IPS-15b (cell line): ENCODE data around the gene METTL27.

Experiments
- H3K27me3 ChIP-seq: one replicate; pipeline ENCODE4 v1.6.1; 2013; ENCODE audit warnings: low read length; ENCODE audit not compliant: control insufficient read depth, insufficient read depth
- H3K36me3 ChIP-seq: one replicate; pipeline ENCODE4 v1.6.1; 2013; ENCODE audit warnings: low read length; ENCODE audit not compliant: control insufficient read depth, insufficient read depth
- H3K4me1 ChIP-seq: one replicate; pipeline ENCODE4 v1.6.1; 2013; ENCODE audit warnings: mild to moderate bottlenecking, low read length; ENCODE audit not compliant: control insufficient read depth, insufficient read depth
- H3K4me3 ChIP-seq: one replicate; pipeline ENCODE4 v1.5.1; 2013; ENCODE audit warnings: low read depth, low read length
- H3K9ac ChIP-seq: one replicate; pipeline ENCODE4 v1.6.1; 2013; ENCODE audit warnings: low read depth, mild to moderate bottlenecking, low read length
- H3K9me3 ChIP-seq: one replicate; pipeline ENCODE4 v1.6.1; 2013; ENCODE audit warnings: mild to moderate bottlenecking, low read length; ENCODE audit not compliant: control insufficient read depth, insufficient read depth

The METTL27 gene

GRCh38 chr7:73831584-73831833, 10.8 kb downstream of the METTL27 start:
- Histone ChIP-seq H3K27me3 (no peaks in the 10 kb centered on the region), H3K4me1 (peaks cover 38% of the 10 kb centered on the region), H3K4me3 (no peak overlapping the region), H3K9me3 (no peaks in the 10 kb centered on the region), H3K36me3 (no peaks in the 10 kb centered on the region), H3K9ac (peak overlapping the region; percentile 9)

- H3K4me1 ChIP-seq: peaks cover 38% of the 10 kb centered on the region
- H3K9me3 ChIP-seq: no peaks in the 10 kb centered on the region
- H3K36me3 ChIP-seq: no peaks in the 10 kb centered on the region
- H3K9ac ChIP-seq: peak within 1 kb of the TSS; percentile 9
- peak within 1 kb of the TSS; percentile 22 for H3K4me3 ChIP-seq
- no peaks in the 10 kb centered on the region for H3K27me3 ChIP-seq
Observed at GRCh38 chr7:73830681-73831583, 11.4 kb downstream of the METTL27 start, which contains the start of gene CLDN4. TSS of gene CLDN4 (plus strand) at chr7:73830996. CDS start at chr7:73831202, 206 bp downstream.

- peaks cover 38% of the 10 kb centered on the region for H3K4me1 ChIP-seq
- no peak overlapping the region for H3K9ac ChIP-seq
- no peaks in the 10 kb centered on the region for H3K9me3 ChIP-seq
- no peaks in the 10 kb centered on the region for H3K36me3 ChIP-seq
- H3K4me3 ChIP-seq: no peak overlapping the region
- no peaks in the 10 kb centered on the region for H3K27me3 ChIP-seq
Observed at GRCh38 chr7:73829921-73830680, 12.2 kb downstream of the METTL27 start.

GRCh38 chr7:73829505-73829904, 12.8 kb downstream of the METTL27 start:
- H3K4me3 ChIP-seq: no peak overlapping the region
- peaks cover 38% of the 10 kb centered on the region for H3K4me1 ChIP-seq
- H3K9ac ChIP-seq: no peak overlapping the region
- no peaks in the 10 kb centered on the region for H3K27me3 ChIP-seq
- no peaks in the 10 kb centered on the region for H3K36me3 ChIP-seq
- no peaks in the 10 kb centered on the region for H3K9me3 ChIP-seq

DNA sequence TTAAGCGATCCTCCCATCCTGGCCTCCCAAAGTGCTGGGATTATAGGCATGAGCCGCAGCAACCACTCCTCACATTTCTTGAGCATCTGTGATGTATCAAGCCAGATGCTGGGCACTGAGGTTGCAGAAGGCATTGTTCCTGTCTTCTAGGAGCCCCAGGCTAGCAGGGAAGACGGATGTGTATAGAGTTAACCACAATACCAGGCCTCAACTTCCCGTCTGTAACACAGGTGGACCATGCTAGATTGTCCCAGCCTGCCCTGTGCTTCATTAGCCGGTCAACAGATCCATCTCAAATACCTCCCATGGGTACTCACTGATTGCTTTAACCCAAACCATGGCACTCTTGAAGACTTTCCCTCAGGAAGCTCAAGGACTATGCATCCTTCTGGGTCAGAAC, 13.3 kb downstream of the METTL27 start:
- no peaks in the 10 kb centered on the region for H3K9me3 ChIP-seq
- H3K27me3 ChIP-seq: no peaks in the 10 kb centered on the region
- H3K4me1 ChIP-seq: peaks cover 38% of the 10 kb centered on the region
- H3K36me3 ChIP-seq: no peaks in the 10 kb centered on the region
- no peak overlapping the region for H3K9ac ChIP-seq
- H3K4me3 ChIP-seq: no peak overlapping the region

DNA sequence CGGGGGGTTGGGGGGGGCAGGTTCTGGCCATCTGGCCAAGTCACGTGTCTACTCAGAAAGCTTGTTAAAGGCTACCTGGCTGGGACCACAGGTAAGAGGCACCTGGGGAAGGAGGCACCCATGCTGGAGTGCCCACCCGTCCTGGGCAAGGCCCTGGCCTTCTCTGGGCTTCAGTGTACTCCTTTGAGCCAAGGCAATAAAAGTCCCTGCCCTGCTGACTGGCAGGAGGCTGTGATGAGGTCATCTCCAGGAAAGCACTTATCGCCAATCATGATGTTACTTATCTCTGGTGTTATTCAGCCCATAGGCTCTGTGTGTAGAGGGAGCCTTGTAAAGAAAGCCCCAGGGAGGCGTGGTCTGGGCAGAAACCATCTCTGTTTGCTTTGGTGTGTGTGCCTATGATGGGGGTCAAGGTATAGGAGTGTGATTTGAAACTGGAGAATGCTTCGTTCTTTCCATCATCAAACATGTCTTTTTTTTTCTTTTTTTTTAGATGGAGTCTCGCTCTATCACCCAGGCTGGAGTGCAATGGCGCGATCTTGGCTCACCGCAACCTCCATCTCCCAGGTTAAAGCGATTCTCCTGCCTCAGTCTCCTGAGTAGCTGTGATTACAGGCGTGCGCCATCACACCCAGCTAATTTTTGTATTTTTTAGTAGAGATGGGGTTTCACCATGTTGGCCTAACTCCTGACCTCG, 14.1 kb downstream of the METTL27 start:
- Histone ChIP-seq H3K27me3 (no peaks in the 10 kb centered on the region), H3K4me1 (peaks cover 34% of the 10 kb centered on the region), H3K4me3 (no peak overlapping the region), H3K9me3 (no peaks in the 10 kb centered on the region), H3K9ac (no peak overlapping the region), H3K36me3 (no peaks in the 10 kb centered on the region)

DNA sequence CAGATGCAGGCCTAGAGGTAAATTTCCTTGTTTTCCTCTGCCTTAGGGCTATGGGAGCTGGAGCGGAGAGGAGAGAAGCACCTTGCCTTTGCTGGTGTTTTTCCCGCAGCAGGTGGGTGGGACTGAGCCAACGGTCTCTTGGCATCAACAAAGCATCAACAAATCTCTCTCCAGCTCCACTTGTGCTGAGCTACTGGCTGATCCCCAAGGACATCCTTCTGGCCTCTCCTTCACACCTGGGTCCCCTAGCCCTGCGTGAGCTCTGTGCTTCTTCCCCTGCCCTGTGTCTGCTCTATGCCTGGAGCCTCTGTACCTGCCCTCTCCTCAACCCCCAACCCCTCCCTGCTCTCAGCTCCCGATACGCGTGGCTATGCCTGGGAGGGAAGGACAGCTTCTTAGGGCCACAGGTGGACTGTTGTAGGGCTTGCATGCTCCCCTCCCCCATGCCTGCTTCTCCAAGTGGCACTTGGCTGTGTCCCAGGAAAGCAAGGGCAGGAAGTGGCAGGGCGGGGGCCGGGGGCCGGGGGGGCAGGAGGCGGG, 14.7 kb downstream of the METTL27 start:
- Histone ChIP-seq H3K4me3 (no peak overlapping the region), H3K9ac (no peak overlapping the region), H3K4me1 (peaks cover 30% of the 10 kb centered on the region), H3K9me3 (no peaks in the 10 kb centered on the region), H3K27me3 (no peaks in the 10 kb centered on the region), H3K36me3 (no peaks in the 10 kb centered on the region)

GRCh38 chr7:73824986-73825385, 17.3 kb downstream of the METTL27 start:
- Histone ChIP-seq H3K4me1 (peaks cover 16% of the 10 kb centered on the region), H3K27me3 (no peaks in the 10 kb centered on the region), H3K36me3 (no peaks in the 10 kb centered on the region), H3K4me3 (no peak overlapping the region), H3K9ac (no peak overlapping the region), H3K9me3 (no peaks in the 10 kb centered on the region)

- Histone ChIP-seq H3K9ac (no peak overlapping the region), H3K36me3 (no peaks in the 10 kb centered on the region), H3K4me1 (peaks cover 12% of the 10 kb centered on the region), H3K9me3 (no peaks in the 10 kb centered on the region), H3K4me3 (no peak overlapping the region), H3K27me3 (no peaks in the 10 kb centered on the region)
Observed at GRCh38 chr7:73823873-73824592, 18.3 kb downstream of the METTL27 start.

- no peak overlapping the region for H3K9ac ChIP-seq
- no peaks in the 10 kb centered on the region for H3K9me3 ChIP-seq
- H3K36me3 ChIP-seq: no peaks in the 10 kb centered on the region
- H3K4me1 ChIP-seq: peaks cover 10% of the 10 kb centered on the region
- H3K4me3 ChIP-seq: no peak overlapping the region
- H3K27me3 ChIP-seq: no peaks in the 10 kb centered on the region
Observed at GRCh38 chr7:73823257-73823656, 19.1 kb downstream of the METTL27 start.
